Testis (tissue), 2 donors: Measurements from ENCODE around the gene CMYA5.

ENCODE experiments used
- POLR2A ChIP-seq: fragments of 450-650 bp; IDR thresholded peaks from one replicate; pipeline ENCODE4 v1.6.1; 2017; ENCODE audit warnings: antibody characterized with exemption, mild to moderate bottlenecking, moderate library complexity
- TF ChIP-seq, protein P1 (sequence below), 3 experiments: fragments of 450-650 bp in 2 of 3; fragments of 200-600 bp in 1 of 3; sonication (generic) in 1 of 3; IDR thresholded peaks; one replicate each; pipeline ENCODE4 v1.5.1; 2016 to 2019; ENCODE audit warnings: antibody characterized with exemption in 3 of 3, mild to moderate bottlenecking in 2 of 3, moderate library complexity in 1 of 3

DNA sequence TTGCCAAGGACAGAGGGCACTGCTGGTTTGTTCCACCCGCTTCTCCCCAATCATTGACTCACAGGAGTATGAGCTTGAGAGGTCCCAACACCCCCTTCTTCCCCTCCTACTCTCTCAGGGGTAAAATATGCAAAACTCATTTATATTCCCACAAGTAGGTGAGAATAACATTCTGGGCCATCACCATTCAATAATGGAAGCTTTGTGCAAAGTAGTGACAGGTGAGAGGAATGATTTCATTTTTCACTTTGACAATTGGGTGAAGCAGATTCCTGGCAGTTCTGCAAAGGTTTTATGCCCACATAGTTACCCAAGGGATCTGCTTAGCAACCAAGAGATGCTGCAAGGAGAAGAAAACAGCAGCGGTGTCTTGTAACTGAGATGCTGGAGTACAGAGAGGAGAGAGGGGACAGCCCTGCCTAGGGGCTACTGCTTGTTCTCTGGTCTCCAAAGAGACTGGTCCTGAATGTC, 137.6 kb downstream of the CMYA5 start:
- TF ChIP-seq, protein P1, sequence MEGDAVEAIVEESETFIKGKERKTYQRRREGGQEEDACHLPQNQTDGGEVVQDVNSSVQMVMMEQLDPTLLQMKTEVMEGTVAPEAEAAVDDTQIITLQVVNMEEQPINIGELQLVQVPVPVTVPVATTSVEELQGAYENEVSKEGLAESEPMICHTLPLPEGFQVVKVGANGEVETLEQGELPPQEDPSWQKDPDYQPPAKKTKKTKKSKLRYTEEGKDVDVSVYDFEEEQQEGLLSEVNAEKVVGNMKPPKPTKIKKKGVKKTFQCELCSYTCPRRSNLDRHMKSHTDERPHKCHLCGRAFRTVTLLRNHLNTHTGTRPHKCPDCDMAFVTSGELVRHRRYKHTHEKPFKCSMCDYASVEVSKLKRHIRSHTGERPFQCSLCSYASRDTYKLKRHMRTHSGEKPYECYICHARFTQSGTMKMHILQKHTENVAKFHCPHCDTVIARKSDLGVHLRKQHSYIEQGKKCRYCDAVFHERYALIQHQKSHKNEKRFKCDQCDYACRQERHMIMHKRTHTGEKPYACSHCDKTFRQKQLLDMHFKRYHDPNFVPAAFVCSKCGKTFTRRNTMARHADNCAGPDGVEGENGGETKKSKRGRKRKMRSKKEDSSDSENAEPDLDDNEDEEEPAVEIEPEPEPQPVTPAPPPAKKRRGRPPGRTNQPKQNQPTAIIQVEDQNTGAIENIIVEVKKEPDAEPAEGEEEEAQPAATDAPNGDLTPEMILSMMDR (IDR thresholded peaks at IDR 0.05): no peak
- TF ChIP-seq POLR2A: no peak
